C4-2B (cell line): ENCODE results near the gene ANXA6.

ENCODE experiments used
- H3K27ac ChIP-seq: fragments of 450-650 bp; 2 replicates; pipeline ENCODE4 v1.5.1; 2017
- CTCF ChIP-seq: fragments of 450-650 bp; conservative IDR thresholded peaks from 2 replicates; pipeline ENCODE4 v1.5.1; 2017; ENCODE audit warnings: mild to moderate bottlenecking
- ZFX ChIP-seq: fragments of 450-650 bp; IDR thresholded peaks from 2 replicates; pipeline ENCODE4 v1.6.1; 2017

ANXA6 gene

DNA sequence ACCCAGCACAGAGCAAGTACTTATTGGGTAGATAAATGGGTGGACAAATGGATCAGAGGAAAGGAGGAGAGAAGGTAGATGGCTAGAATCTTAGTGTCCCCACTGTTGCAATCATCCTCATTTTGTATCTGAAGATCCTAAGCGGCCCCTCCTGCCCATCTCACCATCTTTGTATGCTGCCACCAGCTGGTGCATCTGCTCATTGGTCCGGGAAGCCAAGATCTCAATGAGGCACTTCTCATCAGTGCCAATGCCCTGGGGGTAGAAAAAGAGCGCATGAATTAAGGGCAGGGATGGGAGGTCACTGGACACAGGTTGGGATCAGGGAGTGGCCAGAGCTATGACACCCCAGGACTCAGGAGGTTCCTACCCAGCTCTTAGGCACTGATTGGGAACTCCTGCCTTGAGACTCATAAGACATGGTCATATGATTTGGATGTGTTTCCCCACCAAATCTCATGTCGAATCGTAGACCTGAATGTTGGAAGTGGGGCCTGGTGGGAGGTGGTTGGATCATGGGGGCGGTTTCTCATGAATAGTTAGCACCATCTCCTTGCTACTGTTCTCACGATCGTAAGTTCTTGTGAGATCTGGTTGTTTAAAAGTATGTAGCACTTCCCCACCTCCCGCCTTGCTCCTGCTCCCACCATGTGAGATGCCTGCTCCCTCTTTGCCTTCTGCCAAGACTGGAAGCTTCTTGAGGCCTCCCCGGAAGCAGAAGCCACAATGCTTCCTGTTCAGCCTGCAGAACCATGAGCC, 20.3 kb downstream of the ANXA6 start:
- no peak for TF ChIP-seq ZFX
- no peak for TF ChIP-seq CTCF
- no peak overlapping the region for H3K27ac ChIP-seq

GRCh38 chr5:151134228-151134627, 23.4 kb downstream of the ANXA6 start:
- no peak overlapping the region for H3K27ac ChIP-seq
- TF ChIP-seq ZFX (no peak), CTCF (no peak)

- no peak overlapping the region for H3K27ac ChIP-seq
- TF ChIP-seq CTCF (no peak), ZFX (no peak)
Observed at GRCh38 chr5:151132963-151133362, 24.6 kb downstream of the ANXA6 start.

GRCh38 chr5:151130922-151131891, 26.4 kb downstream of the ANXA6 start:
- H3K27ac ChIP-seq: no peak overlapping the region
- TF ChIP-seq CTCF (no peak), ZFX (no peak)

DNA sequence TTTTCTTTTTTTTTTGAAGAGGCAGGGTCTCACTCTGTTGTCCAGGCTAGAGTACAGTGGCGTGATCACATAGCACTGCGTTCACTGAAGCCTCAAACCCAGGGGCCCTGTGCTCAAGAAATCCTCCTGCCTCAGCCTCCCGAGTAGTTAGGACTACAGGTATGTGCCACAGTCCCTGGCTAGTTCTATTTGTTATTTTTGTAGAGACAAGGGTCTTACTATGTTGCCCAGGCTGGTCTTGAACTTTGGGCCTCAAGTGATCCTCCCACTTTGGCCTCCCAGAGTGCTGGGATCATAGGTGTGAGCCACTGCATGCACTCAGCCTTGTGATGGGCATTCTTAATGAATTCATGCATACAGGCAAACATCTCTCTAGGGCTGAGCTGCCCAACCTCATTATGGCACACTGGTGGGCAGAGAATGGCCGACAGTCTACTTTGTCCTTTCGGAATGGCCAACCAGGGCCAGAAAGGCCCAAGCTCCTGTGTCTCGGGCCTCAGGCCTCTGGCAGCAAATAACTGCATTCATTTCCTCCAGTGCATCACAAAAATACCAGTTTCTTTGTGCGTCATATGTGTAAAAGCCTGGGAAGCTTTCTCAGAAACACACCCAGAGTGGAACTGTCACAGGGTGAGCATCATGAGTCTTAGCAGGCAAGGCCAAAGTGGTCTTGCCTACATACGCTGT, 27.2 kb downstream of the ANXA6 start:
- TF ChIP-seq CTCF (no peak), ZFX (no peak)

GRCh38 chr5:151128817-151129216, 28.8 kb downstream of the ANXA6 start:
- TF ChIP-seq ZFX (no peak), CTCF (no peak)
- no peak overlapping the region for H3K27ac ChIP-seq

More for the DNA sequence above, 27.2 kb downstream of the ANXA6 start:
- no peak overlapping the region for H3K27ac ChIP-seq

GRCh38 chr5:151127926-151128325, 29.7 kb downstream of the ANXA6 start:
- H3K27ac ChIP-seq: no peak overlapping the region
- TF ChIP-seq CTCF: no peak
- no peak for TF ChIP-seq ZFX
